ENCODE results near the gene ZFP28.

GRCh38 chr19:56595548-56595899 is 56.8 kb downstream of the ZFP28 start:
- TF ChIP-seq CTCF (IDR thresholded peaks at IDR 0.05): no peak
- TF ChIP-seq POLR2A (IDR thresholded peaks at IDR 0.05): no peak
